ENCODE measurements around the gene DMD. TPM values are rescaled to one million over a fixed set of nuclear protein-coding genes. Genes with fewer than 3 reads are reported as not detected.

The DMD gene
- total RNA-seq, 1 donor from 2014 or later, result 30.6 TPM

- Histone ChIP-seq H4K20me1 (ENCODE audit: low read depth) (no peaks in the 10 kb centered on the region), H3K27me3 (no peaks in the 10 kb centered on the region), H3K4me2 (no peak overlapping the region), H3F3A (ENCODE audit: low read depth) (no peaks in the 10 kb centered on the region), H3K27ac (no peak overlapping the region), H3K9me3 (ENCODE audit: low read depth) (no peaks in the 10 kb centered on the region), H3K4me3 (no peak overlapping the region), H3K79me2 (ENCODE audit: low read depth) (no peaks in the 10 kb centered on the region), H2AFZ (replicated peaks) (no peak overlapping the region), H3K4me1 (no peaks in the 10 kb centered on the region), H3K9ac (no peak overlapping the region), H3K36me3 (no peaks in the 10 kb centered on the region)
- peaks cover 2% of the 10 kb centered on the region for H3K36me3 Mint-ChIP-seq
- no peaks in the 10 kb centered on the region for H3K27me3 Mint-ChIP-seq (ENCODE audit: insufficient read depth, low read depth)
- peaks cover 4% of the 10 kb centered on the region for H3K9me3 Mint-ChIP-seq
- TF ChIP-seq EZH2phosphoT487 (IDR thresholded peaks at IDR 0.05) (no peak), CTCF (IDR thresholded peaks at IDR 0.05) (no peak), EZH2 (IDR thresholded peaks at IDR 0.05) (no peak)
- no peak overlapping the region for H3K27ac Mint-ChIP-seq
- H3K4me1 Mint-ChIP-seq, result no peaks in the 10 kb centered on the region
- H3K4me3 Mint-ChIP-seq, result no peak overlapping the region
- no peak for DNase-seq (ENCODE audit: low spot score)
Measured at GRCh38 chrX:32087663-32088062, 1123.7 kb downstream of the DMD start.

GRCh38 chrX:32084757-32085156, 1126.6 kb downstream of the DMD start:
- Histone ChIP-seq H3K27me3 (no peaks in the 10 kb centered on the region), H3K27ac (no peak overlapping the region), H3K4me2 (no peak overlapping the region), H3F3A (ENCODE audit: low read depth) (no peaks in the 10 kb centered on the region), H2AFZ (replicated peaks) (no peak overlapping the region), H4K20me1 (ENCODE audit: low read depth) (no peaks in the 10 kb centered on the region), H3K9me3 (ENCODE audit: low read depth) (no peaks in the 10 kb centered on the region), H3K9ac (no peak overlapping the region), H3K4me1 (no peaks in the 10 kb centered on the region), H3K36me3 (no peaks in the 10 kb centered on the region), H3K4me3 (no peak overlapping the region), H3K79me2 (ENCODE audit: low read depth) (no peaks in the 10 kb centered on the region)
- DNase-seq (ENCODE audit: low spot score), result no peak
- TF ChIP-seq EZH2phosphoT487 (IDR thresholded peaks at IDR 0.05) (no peak), EZH2 (IDR thresholded peaks at IDR 0.05) (no peak), CTCF (IDR thresholded peaks at IDR 0.05) (no peak)
- Mint-ChIP-seq H3K4me3 (no peak overlapping the region), H3K27ac (no peak overlapping the region), H3K9me3 (peaks cover 4% of the 10 kb centered on the region), H3K4me1 (peaks cover 3% of the 10 kb centered on the region), H3K27me3 (ENCODE audit: insufficient read depth, low read depth) (peaks cover 2% of the 10 kb centered on the region), H3K36me3 (peaks cover 2% of the 10 kb centered on the region)

- Histone ChIP-seq H3K4me1 (no peaks in the 10 kb centered on the region), H4K20me1 (ENCODE audit: low read depth) (no peaks in the 10 kb centered on the region), H3K9me3 (ENCODE audit: low read depth) (peaks cover 4% of the 10 kb centered on the region), H3K9ac (no peak overlapping the region), H3K36me3 (no peaks in the 10 kb centered on the region), H3K79me2 (ENCODE audit: low read depth) (no peaks in the 10 kb centered on the region), H3K4me3 (no peak overlapping the region), H3F3A (ENCODE audit: low read depth) (no peaks in the 10 kb centered on the region), H2AFZ (replicated peaks) (no peak overlapping the region), H3K27ac (no peak overlapping the region), H3K27me3 (no peaks in the 10 kb centered on the region), H3K4me2 (no peak overlapping the region)
- H3K36me3 Mint-ChIP-seq, result peaks cover 8% of the 10 kb centered on the region
- no peaks in the 10 kb centered on the region for H3K27me3 Mint-ChIP-seq (ENCODE audit: insufficient read depth, low read depth)
- H3K9me3 Mint-ChIP-seq, result peaks cover 4% of the 10 kb centered on the region
- no peak overlapping the region for H3K4me3 Mint-ChIP-seq
- no peak for DNase-seq (ENCODE audit: low spot score)
- TF ChIP-seq EZH2 (IDR thresholded peaks at IDR 0.05) (no peak), EZH2phosphoT487 (IDR thresholded peaks at IDR 0.05) (no peak), CTCF (IDR thresholded peaks at IDR 0.05) (no peak)
- H3K27ac Mint-ChIP-seq, result no peak overlapping the region
- no peaks in the 10 kb centered on the region for H3K4me1 Mint-ChIP-seq
Measured at GRCh38 chrX:32048285-32048684, 1163.1 kb downstream of the DMD start.

All from neural progenitor cell (in vitro differentiated cells).